Lower leg skin (tissue), 4 donors: ENCODE results near the gene THY1. TPM values are rescaled to one million over a fixed set of nuclear protein-coding genes. Genes with fewer than 3 reads are reported as not detected.

ENCODE experiments used
- DNase-seq, 2 donors: peaks; one replicate each; pipeline ENCODE4 v3.0.0-alpha.2; 2019; ENCODE audit warnings: low spot score in 2 of 2
- H3K4me3 ChIP-seq: fragments of 200-600 bp; sonication (generic); 2 replicates; pipeline ENCODE4 v1.5.1; 2017; ENCODE audit warnings: mild to moderate bottlenecking, low read depth; ENCODE audit not compliant: poor library complexity, severe bottlenecking
- CTCF ChIP-seq, 3 donors: fragments of 450-650 bp; IDR thresholded peaks; one replicate each; pipeline ENCODE4 v1.5.1; 2016; ENCODE audit warnings: antibody characterized with exemption in 3 of 3, mild to moderate bottlenecking in 3 of 3, moderate library complexity in 2 of 3
- POLR2A ChIP-seq, 2 donors: fragments of 450-650 bp; IDR thresholded peaks; one replicate each; pipeline ENCODE4 v1.6.1; 2016 to 2017; ENCODE audit warnings: antibody characterized with exemption in 2 of 2, mild to moderate bottlenecking in 1 of 2, moderate library complexity in 1 of 2
- WGBS, 2 donors: methylation state at CpG; one replicate each; pipeline ENCODE4 v1.1.5; 2018; 5-methylcytosine and 5-hydroxymethylcytosine counted together
- intact Hi-C: fragments of 100-400 bp; cut with DNase I; formaldehyde crosslinking; loops from one replicate; pipeline ENCODE4 v1.15.0; 2023; ENCODE audit warnings: low total_unique reads
- total RNA-seq, 4 donors: library from RNA; depleted of rRNA; stranded (reverse); fragments of >200 nt; gene quantifications; one replicate each; pipeline ENCODE4 v1.1.0, GENCODE V29; 2016

THY1 gene
- total RNA-seq = 10 to 100 TPM in 1 of 4 donors, 1 to 10 TPM in 1, under 1 TPM in 2; 0.52 to 15.3 (median 2.7) TPM

- no peak for DNase-seq
- no peak within 1 kb of the TSS for H3K4me3 ChIP-seq
- intact Hi-C loops = no loop called here
- WGBS, 2 donors = 3% methylated on average over 36 of the region's 41 CpGs
- no peak for TF ChIP-seq POLR2A (IDR thresholded peaks at IDR 0.05)
- no peak for TF ChIP-seq CTCF (IDR thresholded peaks at IDR 0.05)
These were observed at the start of gene THY1 for GRCh38 chr11:119422809-119423508. THY1 (minus strand) TSS chr11:119423172; CDS start chr11:119420905, 2,267 bp downstream.

- intact Hi-C loops = loop anchor here (5.0 kb wide), 1 partner anchor 115 kb away; no protein-coding TSS in a partner anchor
- no peak overlapping the region for H3K4me3 ChIP-seq
- no peak for TF ChIP-seq POLR2A (IDR thresholded peaks at IDR 0.05)
- TF ChIP-seq CTCF (IDR thresholded peaks at IDR 0.05) = no peak
- peak; percentile 13 to 83 for DNase-seq
- 78 to 80% methylated on average over 10 of the region's 10 CpGs for WGBS, 2 donors
These were observed 49.3 kb upstream of the THY1 start for GRCh38 chr11:119472186-119472855.

- intact Hi-C loops = loop anchor here (5.0 kb wide), 1 partner anchor 114 kb away; no protein-coding TSS in a partner anchor
- H3K4me3 ChIP-seq = no peak overlapping the region
- TF ChIP-seq POLR2A (IDR thresholded peaks at IDR 0.05) = no peak
- TF ChIP-seq CTCF (IDR thresholded peaks at IDR 0.05) = no peak
- DNase-seq = peak; percentile 11 to 76
- 75 to 81% methylated on average over 8 of the region's 8 CpGs for WGBS, 2 donors
These were observed 48.4 kb upstream of the THY1 start for GRCh38 chr11:119471329-119471728.

GRCh38 chr11:119470317-119471291 lies 47.6 kb upstream of the THY1 start:
- peak; percentile 69 to 87 for DNase-seq
- TF ChIP-seq POLR2A (IDR thresholded peaks at IDR 0.05) (no peak), CTCF (IDR thresholded peaks at IDR 0.05) (no peak)
- WGBS, 2 donors = 35 to 40% methylated on average over 15 of the region's 15 CpGs
- intact Hi-C loops = loop anchor here (5.0 kb wide), 1 partner anchor 113 kb away; no protein-coding TSS in a partner anchor
- H3K4me3 ChIP-seq = no peak overlapping the region

GRCh38 chr11:119469506-119469905 lies 46.5 kb upstream of the THY1 start:
- DNase-seq = peak in 1 of 2 donors; percentile 62
- no peak for TF ChIP-seq CTCF (IDR thresholded peaks at IDR 0.05)
- no peak for TF ChIP-seq POLR2A (IDR thresholded peaks at IDR 0.05)
- no peak overlapping the region for H3K4me3 ChIP-seq
- WGBS, 2 donors = 81 to 88% methylated on average over 3 of the region's 3 CpGs
- intact Hi-C loops = no loop called here
